ENCODE results near the gene TMUB1.

Gene TMUB1

DNA sequence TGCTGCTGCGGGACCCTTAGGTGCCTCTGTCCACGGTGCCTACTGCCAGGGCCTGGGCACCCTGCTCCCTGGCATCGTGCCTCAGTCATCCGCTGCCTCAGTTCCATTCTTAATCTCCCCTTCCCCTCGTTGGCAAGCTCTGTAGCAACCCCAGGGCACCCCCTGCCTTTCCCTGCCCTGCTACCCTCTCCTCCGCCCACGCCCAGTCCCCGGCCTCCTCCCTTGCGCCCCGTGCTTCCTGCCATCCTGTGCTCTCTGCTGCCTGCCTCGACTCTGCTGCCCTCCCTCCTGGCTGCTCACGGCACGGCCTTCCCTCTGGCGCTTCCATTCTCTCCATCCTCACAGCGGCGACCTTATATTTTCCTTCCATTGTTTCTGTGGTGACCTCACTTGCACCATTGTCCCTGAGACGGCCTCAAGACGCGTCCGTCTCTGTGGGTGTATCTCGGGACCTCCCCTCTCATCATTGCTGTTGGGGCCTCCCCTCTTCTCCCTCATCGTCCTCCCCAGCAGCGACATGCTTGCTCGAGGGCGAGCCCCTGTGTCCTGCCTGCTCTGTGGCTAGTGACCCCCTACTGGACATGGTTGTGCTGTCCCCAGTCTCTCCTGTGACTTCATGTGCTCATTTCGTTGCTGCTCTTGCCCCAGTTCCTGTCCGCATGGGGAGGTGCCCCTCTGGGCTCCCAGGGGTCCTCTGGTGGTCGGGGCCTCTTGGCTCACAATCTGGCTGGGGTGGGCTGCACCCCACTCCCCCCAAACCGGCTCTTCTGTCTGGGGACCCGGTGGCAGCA, 38.3 kb upstream of the TMUB1 start:
- in situ Hi-C loops (cut with MboI; ENCODE audit: low sequenced_read_pairs), result no loop called here

DNA sequence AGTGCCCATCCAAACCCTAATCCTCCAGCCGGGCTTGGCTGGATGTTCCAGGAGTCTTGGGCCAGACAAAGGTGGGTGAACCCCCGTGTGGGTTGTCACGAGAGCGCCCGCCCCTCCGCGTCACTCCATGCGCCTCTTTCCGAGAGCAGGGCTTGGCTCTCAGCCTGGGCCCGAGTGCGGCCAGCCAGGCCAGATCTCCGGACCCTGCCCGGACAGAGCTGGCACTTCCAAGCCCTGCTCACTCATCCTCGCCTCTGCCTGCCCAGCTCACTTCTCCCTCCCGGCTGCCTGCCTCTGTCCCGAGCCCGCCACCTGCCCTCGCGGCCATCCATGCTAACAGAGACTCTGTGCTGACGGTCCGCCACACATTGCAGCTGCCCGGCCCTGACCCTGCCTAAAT, 37.6 kb upstream of the TMUB1 start:
- in situ Hi-C loops (cut with MboI; ENCODE audit: low sequenced_read_pairs), result no loop called here

DNA sequence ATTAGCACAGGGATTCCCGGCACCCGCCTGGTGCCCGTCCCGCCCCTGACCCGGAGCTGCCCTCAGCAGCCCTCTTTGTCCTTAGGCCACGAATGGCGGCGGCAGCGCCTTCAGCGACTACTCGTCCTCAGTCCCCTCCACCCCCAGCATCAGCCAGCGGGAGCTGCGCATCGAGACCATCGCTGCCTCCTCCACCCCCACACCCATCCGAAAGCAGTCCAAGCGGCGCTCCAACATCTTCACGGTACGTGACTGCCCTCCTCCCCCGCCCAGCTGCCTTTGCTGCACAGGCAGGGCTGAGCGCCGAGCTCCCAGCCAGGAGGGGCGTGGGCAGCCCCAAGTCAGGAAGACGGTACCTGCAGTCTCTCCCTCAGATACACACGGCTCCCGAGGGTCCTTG, 36.6 kb upstream of the TMUB1 start:
- in situ Hi-C loops (cut with MboI; ENCODE audit: low sequenced_read_pairs), result no loop called here

DNA sequence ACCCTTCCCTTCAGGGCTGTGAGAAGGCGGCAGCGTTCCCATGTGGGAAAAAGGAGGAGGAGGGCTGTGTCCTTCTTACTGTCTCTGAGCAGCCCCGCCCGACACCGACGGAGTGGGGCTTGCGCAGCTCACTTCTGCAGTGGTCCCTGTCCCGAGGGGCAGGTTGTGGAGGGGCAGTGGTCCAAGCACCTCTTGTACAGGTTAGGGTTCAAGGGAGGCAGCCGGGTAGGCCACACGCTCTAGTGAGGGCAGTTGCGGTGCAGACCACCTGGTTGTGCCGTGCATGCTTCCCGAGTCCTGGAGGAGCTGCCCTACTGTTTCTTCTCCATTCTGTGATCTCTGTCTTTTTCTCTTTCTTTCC, 35.7 kb upstream of the TMUB1 start:
- in situ Hi-C loops (cut with MboI; ENCODE audit: low sequenced_read_pairs), result no loop called here

DNA sequence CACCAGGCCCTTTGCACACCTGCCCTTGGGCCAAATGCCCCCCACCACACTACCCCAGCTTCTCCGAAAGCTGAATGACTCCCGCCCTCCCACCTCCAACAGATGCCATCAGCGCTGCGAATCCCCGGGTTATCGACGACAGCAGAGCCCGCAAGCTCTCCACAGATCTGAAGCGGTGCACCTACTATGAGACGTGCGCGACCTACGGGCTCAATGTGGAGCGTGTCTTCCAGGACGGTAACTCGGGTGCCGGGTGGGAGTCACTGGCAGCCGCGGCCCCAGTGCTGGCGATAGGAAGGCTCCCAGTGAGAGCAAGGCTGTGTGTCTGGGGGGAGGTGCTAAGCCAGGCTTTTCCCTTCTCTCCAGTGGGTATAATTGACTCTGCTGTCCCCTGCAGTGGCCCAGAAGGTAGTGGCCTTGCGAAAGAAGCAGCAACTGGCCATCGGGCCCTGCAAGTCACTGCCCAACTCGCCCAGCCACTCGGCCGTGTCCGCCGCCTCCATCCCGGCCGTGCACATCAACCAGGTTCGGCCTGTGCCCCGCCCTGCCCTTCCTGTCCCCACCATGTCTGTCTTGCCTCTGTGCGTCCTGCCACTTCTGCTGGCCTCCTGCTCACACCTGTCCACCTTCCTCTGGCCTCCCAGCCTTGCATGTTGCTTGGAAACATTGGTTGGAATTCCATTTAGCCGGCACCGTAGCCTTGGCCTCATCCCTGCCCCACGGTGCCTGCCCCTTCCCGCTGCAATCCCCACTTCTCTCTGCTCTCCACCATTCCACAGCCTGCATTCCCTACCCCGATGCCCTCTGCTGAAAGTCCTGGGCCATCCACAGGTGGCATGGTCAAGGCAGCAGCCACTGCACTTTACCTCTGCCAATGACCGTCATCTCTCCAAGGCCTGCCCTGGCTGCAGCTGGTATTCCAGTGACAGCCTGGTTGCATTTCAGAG, 35.1 kb upstream of the TMUB1 start:
- in situ Hi-C loops (cut with MboI; ENCODE audit: low sequenced_read_pairs), result no loop called here

DNA sequence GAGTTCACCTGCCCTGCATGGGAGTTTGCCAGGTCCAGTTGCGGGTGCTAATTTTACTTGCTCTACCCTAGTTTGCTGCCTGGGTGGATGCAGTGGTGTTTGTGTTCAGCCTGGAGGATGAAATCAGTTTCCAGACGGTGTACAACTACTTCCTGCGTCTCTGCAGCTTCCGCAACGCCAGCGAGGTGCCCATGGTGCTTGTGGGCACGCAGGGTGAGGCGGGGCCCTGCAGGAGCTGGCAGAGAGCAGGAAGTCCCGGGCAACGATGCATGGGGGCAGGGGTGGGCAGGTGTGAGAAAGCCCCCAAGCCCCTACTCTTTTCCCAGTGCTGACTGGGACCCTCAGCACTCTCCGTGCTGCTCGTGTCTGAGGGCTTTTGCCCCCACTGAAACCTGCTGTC, 34.3 kb upstream of the TMUB1 start:
- in situ Hi-C loops (cut with MboI; ENCODE audit: low sequenced_read_pairs), result no loop called here

DNA sequence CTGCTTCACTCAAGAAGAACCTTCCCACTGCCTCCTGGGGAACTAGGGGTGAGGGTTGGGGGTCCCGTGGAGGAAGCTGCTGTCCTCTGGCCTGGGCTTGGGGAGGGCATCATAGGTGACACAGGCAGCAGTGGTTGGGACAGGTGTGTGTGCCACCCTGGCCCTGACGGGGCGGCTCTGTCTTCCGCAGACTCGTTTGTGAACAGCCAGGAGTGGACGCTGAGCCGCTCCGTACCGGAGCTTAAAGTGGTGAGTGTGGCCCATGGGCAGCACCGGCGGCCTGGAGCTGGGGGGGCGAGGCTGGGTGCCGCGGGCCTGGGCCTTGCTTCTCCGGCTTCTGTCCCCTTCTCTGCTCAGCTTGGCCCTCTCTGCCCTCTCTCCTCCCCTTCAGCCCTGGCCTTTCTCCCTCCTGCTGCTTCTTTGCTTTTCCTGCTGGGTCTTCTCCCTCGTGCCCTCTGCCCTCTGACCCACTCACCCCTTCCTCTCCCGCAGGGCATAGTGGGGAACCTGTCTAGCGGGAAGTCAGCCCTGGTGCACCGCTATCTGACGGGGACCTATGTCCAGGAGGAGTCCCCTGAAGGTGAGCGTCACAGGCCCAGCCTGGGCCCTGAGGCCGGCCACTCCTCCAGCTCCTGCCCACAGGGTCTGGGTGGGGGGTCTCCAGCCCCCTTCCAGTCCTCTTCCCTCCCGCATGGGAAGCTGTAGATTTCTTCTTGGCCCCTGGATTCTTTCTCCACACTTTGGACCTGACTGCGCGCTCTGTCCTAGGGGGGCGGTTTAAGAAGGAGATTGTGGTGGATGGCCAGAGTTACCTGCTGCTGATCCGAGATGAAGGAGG, 33.5 kb upstream of the TMUB1 start:
- in situ Hi-C loops (cut with MboI; ENCODE audit: low sequenced_read_pairs), result no loop called here

DNA sequence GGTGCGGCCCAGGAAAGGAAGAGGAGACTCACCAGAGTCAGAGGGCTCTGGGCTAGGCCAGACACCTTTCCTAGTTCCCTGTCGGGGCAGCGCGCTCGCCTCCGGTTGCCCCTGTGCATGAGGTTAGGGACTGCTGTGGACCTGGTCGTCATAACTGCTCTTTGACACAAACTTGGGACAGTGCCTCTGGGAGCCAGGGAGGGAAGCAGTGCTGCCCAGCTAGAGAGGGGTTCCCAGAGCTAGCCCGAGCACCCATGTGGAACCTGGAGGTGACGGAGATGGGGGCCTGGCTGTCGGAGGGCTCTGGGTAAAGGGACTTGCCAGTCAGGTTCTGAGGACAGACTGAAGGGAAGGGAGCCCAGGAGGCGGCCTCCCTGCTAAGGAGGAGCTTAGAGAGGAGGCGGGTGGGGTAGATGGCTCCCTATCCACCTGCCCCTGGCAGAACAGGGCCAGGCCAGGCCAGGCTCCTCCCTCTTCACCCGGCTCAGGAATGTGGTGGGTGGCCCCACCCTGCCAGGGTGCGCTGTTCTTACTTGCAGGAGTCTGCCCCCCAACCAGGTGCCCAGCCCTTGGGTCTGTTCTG, 32.6 kb upstream of the TMUB1 start:
- in situ Hi-C loops (cut with MboI; ENCODE audit: low sequenced_read_pairs), result no loop called here

DNA sequence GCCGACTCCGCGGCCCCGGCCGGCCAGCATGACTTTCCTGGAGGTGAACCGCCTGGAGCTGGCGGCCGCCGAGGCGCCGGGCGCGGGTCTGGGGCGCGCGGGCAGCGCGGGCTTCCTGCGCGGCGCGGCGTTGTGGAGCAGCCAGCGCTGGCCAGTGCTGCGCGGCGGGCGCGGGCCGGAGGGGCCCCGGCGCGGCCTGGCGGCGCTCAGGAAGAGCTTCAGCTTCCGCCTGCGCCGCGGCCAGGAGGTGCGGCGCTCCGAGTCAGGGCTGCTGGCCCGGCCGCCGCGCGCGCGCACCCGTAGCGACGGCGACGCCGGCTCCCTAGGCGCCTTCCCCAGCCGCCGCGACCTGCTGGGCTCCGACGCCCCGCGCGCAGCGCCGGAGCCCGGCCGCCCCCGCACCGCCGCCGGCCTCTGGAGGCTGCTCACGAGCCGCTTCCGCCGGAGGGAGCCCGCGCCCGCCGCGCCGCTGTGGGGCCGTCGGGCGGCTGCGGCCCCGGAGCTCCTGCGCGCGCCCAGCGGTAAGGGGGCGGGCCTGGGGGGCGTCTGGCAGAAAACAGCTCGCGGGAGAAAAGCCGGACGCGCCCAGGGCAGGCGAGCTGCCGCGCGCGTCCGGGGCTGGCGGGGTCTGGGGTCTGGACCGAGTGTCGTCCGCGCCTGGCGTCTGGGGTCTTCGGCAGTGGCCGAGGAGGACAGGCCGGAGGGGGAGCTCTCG, 32.0 kb upstream of the TMUB1 start:
- in situ Hi-C loops (cut with MboI; ENCODE audit: low sequenced_read_pairs), result no loop called here

DNA sequence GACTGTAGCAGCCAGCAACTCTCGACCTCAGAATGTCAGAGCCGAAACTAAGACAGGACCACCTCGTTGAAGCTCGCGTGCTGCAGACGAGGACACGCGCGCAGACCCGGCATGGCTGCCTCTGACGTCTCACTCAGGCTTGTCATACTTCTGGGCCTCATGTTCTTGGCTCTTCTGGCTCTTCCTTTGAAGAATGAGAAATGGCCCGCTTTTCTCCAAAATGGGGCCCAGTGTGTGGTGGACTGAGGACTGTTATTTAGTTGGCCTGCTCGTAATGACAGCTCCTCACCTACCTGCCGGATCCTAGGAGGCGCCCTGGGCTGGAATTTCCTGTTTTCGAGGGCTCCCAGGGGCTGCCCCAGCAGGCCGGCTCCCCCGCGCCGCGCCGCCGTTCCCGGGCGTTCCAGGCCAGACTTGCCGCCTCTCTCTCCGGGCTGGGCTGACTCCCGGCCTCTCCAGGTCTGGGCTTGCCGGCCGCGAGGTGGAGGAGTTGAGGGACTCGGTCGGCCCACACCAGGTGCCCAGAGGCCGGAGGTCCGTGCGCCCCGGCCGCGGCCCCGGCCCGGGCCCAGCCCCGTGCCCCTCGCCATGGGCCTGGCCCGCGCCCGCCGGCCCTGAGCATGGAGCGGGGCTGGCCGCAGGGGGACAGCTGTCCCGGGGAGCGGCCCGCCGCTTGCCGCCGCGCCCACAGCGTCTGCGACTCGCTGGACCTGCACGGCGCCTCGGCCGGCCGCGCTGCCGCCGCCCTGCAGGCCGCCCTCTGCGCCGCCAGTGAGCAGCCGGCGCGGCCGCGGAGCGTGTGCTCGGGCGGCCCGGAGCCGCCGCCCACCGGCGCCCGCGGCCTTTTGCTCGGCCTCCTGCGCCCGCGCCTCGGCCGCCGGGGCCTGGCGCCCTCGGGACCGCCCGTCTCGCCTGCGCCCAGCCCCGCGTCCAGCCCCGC, 31.1 kb upstream of the TMUB1 start:
- in situ Hi-C loops (cut with MboI; ENCODE audit: low sequenced_read_pairs), result no loop called here

DNA sequence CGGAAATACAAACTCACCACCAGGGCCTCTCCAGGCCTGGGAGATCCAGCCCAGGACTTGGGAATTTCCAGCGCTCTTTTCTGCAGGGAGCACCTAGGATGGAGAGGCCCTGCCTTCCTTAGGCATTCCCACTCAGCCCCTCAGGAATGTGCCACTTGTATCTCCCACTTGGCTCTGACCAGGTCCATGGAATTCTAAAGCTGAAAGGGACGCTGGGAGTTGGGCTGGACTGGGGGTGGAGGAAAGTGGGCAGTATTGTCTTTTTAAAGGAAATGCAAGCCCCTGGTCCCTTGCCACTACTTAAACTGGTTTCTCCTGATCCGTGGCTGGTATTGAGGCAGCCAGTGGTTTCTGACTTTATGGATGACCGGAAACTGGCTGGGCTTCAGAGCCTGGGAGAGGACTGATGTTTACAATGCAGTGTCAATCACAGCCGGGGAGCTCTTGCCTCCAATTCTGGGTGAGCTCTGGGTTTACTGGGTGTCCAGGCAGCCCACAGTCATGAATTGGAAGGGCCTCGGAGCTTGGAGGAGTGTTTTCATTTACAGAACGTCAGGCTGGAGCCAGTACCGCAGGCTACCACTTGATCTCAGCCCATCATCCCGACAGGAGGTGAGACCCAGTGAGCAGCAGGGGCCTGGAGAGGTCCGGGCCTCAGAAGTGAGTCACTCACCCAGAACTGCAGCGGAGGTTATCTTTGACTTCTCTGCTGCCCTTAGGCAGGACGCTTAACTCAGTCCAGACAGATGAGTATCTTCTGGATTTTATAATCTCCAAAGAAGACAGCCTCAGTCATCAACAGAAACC, 30.3 kb upstream of the TMUB1 start:
- in situ Hi-C loops (cut with MboI; ENCODE audit: low sequenced_read_pairs), result no loop called here

DNA sequence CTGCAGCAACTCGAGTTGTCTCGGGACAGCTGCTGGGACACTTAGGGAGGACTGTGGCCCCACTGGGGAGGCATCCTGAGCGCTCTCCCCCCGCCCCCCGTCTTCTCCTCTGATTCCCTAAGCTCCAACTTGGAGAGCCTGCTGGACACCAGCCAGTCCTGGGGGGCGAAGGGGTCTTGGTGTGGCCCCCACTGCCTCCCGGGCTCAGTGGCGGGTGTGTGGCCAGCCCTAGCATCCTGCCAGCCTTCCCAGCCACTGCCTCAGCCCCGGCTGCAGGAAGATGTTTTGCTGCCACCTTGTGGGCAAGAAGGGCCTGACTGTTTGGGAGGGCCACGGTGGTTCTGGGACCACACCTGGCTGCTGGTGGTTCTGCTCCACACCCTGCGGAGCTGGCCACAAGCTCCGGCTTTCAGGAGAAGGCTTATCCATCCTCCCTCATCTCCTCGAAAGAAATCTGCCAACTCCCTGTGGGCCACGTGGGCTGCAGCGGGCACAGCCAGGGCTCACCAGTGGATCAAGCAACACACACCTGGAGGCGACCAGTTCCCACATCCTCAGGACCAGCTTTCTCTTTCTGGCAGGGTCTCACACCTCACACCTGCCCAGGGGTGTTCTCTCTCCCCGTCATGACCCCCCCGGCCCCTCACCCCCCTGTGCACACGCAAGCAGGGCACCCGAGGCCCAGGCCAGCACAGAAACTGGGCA, 27.8 kb upstream of the TMUB1 start:
- in situ Hi-C loops (cut with MboI; ENCODE audit: low sequenced_read_pairs), result no loop called here

DNA sequence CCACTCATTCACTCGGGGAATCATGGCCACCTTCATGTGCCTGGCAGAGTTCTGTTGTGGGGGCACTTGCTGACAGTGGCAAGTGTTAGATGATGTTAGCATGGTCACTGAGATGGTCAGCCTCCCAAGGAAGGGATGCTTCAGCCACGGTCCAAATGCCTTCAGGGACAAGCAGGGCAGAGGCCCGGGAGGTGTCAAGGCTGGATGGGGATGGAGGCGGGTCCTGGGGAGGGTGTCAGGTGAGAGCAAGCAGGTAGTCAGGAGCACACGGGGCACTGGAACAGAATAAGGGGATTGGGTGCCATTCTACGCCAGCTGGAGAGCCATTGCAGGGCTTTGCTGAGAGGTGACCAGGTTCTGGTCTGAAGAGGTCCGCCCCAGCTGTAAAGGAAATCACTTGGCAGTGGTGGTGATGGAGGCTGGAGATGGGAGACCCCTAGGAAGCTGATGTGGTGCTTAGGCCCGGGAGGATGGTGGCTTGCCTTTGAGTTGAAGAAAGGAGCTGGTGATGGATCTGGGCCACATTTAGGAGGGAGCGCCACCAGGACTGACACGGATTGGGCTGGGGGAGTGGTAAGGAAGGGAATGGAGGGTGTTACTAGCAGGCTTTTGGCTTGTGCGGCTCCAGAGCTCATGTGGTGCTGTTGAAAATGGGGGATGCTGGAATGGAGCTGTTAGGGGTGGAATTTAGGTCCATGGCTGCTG, 27.1 kb upstream of the TMUB1 start:
- in situ Hi-C loops (cut with MboI; ENCODE audit: low sequenced_read_pairs), result no loop called here

DNA sequence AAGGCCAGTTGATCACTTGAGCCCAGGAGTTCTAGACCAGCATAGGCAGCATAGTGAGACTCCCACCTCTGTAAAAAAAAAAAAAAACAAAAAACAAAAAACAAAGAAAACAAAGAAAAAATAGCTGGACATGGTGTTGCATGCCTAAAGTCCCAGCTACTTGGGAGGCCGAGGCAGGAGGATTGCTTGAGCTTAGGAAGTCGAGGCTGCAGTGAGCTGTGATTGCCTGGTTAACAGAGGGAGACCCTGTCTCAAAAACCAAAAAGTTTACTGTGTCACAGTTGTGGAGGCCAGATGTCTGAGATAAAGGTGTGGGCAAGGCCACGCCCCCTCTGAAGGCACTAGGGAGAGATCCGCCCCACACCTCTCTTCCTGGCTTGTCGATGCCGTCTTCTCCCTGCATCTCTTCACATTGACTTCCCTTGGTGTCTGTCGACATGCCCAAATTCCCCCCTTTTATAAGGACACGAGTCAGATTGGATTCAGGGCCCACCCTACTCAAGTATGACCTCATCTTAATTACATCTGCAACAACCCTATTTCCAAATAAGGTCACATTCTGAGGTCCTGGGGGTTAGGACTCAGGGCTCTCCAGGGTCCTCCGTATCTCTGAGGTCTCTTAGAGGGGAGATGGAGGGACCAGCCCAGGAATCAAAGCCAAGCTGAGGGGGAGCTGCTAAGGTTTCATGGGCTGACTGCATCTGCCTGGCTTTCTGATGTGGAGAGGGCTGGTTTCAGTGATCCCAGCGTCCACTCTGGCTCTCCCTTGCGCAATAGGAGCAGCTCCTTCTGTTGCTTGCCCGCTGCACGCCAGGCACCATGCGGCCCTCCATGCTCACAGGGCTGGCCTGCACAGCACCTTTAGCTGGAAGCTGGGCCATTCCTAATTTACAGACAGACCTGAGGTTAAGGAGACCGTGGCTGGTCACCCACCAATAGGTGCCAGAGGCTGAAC, 26.1 kb upstream of the TMUB1 start:
- in situ Hi-C loops (cut with MboI; ENCODE audit: low sequenced_read_pairs), result no loop called here

DNA sequence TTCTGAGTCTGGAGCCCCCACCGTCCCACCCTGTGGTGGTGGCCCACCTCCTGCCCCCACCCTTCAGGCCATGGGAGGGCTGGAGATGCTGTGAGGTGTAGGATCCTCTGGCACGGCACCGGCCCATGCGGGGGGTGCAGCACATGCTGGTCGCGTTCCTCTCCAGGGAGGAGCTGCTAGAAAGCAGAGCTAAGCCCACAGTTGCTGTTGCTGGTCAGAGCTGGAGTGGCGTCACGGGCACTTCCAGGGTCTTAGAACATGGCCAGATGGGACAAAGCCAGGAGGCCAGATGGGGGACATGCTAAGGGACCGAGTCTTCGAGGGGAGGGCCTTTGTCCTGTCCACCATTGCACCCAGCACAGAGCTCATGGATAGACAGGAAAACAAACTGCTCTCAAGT, 24.6 kb upstream of the TMUB1 start:
- in situ Hi-C loops (cut with MboI; ENCODE audit: low sequenced_read_pairs), result no loop called here

All from HL-60/S4 (cell line).